HG02981 (cell line): Measurements from ENCODE around the gene PEBP1.
A peak's percentile ranks its signal among the peaks of the same experiment; 100 is the strongest.

Experiments
- ATAC-seq: cut with Tn5 transposase; IDR thresholded peaks from one replicate; pipeline ENCODE4 v1.9.1; 2021; ENCODE audit warnings: mild to moderate bottlenecking, moderate library complexity; ENCODE audit not compliant: unreplicated experiment

Gene PEBP1

GRCh38 chr12:118135788-118136558, at the start of gene PEBP1:
Gene PEBP1, plus strand, starts transcription at chr12:118136124. Its CDS starts 86 bp downstream, at chr12:118136210.
- peak; percentile 98 for ATAC-seq

DNA sequence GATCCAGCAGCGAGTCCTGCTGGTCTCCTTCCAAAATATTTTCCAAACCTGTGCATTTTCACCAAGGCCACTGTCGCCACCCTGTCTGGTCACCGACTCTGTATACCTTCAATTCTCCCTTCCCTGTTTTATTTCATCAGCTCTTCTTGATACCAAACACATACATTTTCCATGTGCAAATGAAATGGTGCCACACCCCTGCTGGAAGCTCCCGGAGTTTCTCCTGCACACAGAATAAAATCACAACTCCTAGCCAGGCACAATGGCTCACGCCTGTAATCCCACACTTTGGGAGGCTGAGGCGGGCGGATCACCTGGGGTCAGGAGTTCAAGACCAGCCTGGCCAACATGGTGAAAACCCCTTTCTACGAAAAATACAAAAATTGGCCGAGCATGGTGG, 46.1 kb upstream of the PEBP1 start:
- no peak for ATAC-seq

GRCh38 chr12:118094039-118094438, 41.9 kb upstream of the PEBP1 start:
- ATAC-seq: no peak

GRCh38 chr12:118098401-118098800, 37.5 kb upstream of the PEBP1 start:
- no peak for ATAC-seq

DNA sequence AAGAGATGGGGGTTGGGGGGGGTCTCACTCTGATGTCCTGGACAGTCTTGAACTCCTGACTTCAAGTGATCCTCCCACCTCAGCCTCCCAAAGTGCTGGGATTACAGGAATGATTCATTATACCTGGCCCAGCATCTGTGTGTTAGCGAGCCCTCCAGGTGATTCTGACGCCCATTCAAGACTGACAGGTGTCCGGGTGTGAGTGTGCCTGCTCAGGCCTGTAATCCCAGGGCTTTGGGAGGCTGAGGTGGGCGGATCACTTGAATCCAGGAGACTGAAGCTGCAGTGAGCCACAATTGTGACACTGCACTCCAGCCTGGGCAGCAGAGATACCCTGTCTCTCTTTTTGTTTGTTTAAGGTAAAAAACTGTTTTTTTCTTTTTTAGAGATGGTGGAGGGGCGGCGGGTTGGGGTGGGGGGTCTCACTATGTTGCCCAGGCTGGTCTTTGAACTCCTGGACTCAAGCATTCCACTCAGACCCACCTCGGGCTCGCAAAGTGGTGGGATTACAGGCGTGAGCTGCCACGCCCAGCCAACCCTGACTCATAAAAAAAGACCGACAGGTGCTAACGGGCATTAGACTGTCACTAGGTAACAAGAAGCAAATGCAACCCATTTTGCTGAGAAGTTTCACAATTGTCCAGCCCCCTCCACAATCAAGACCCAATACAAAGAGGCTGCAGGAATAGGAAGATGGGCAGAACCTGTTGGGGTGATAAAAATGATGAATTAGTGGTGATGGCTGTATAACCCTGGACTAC, 36.8 kb upstream of the PEBP1 start:
- ATAC-seq: no peak

GRCh38 chr12:118101051-118101450, 34.9 kb upstream of the PEBP1 start:
- ATAC-seq: no peak

DNA sequence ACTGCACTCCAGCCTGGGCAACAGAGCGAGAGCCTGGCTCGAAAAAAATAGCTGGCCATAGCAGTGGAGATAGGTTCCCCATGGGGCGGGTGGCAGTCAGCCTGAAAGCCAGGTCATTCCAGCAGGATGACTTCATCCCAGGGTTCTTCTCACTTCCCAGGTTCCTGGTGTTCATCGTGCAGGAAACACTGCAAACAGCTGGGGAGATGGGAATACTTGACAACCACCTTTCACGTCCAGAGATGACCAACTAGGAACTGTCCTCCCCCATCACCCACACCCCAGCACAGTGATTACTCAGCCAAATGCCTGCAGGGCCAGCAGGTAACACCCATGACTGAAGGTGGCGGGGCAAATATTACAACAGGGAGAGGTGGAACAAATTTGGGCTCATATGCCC, 33.9 kb upstream of the PEBP1 start:
- no peak for ATAC-seq

GRCh38 chr12:118102609-118103008, 33.3 kb upstream of the PEBP1 start:
- no peak for ATAC-seq

DNA sequence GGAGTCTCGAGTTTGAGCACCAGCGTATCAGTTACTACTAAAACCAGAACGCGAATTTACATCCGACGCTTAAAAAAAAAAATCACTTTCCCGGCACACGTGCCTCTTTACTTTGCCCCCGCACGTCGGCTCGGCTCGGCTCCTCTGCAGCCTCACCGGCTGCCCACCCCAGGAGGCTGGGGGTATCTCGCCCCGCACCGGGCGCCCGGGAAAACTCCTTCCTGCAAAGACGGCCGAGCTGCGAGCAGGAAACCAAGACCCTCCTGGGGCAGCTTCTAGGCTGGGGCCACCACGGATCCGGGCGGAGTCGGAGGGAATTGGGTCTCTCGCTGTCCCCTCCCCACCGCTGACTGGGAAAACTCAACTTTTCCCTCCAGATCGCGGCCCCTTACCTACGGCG, 32.7 kb upstream of the PEBP1 start:
- ATAC-seq: no peak

DNA sequence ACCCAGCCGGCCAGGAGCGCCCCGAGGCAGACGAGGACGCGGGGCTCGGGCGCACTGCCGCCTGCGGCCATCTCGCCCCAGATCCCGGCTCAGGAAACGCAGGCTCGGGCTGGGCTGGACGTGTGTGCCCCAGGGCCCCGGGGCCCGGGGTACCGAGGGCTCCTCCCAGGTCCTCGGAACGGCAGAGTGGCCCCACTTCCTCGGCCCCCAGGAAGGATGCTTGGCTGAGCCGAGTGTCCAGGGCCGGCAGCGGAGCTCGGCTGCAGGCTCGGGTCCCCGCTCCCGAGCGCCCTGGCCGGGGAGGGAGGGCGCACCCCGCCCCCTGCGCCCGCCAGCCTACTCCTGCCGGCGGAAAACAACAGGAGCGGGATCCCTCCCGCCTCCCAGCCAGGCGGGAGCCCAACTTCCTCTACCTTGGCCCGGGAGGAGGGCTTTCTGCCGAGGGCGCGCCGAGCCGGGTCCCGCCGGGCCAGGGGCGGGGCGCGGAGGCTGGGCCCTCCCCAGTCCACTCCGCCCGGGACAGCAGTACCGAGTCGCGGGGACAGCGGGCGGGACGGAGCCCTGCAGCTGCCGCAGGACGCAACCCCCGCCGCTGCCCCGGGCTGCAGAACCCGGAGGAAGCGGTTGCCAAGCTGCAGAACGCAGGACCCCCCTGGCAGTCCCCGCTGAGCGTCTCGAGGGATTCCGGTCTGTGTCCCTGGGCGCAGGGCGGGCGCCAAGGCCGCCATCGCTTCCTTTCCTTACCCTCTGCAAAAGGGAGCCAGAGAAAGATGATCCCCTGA, 32.1 kb upstream of the PEBP1 start, which contains the start of gene VSIG10:
Gene VSIG10 (minus strand): TSS at position 411 of the 782 bp plus-strand sequence. CDS start 340 bp downstream, at position 71.
- ATAC-seq: no peak

GRCh38 chr12:118107011-118107410, 28.9 kb upstream of the PEBP1 start:
- no peak for ATAC-seq

DNA sequence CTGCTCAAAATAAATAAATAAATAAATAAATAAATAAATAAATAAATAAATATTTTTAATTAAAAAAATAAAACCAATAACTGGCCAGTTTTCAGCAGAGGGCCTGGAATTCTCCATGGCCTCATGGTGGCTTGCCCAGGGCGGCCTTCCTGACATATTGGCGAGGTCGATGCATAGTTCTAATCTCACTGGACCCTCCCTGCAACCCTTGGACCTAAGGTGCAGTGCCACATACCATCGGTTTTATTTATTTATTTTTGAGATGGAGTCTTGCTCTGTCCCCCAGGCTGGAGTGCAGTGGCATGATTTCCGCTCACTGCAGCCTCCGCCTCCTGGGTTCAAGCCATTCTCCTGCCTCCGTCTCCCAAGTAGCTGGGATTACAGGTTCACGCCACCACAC, 28.2 kb upstream of the PEBP1 start:
- ATAC-seq: no peak

GRCh38 chr12:118109088-118109487, 26.8 kb upstream of the PEBP1 start:
- no peak for ATAC-seq

- no peak for ATAC-seq
These were observed 16.5 kb upstream of the PEBP1 start for GRCh38 chr12:118119449-118119879.

DNA sequence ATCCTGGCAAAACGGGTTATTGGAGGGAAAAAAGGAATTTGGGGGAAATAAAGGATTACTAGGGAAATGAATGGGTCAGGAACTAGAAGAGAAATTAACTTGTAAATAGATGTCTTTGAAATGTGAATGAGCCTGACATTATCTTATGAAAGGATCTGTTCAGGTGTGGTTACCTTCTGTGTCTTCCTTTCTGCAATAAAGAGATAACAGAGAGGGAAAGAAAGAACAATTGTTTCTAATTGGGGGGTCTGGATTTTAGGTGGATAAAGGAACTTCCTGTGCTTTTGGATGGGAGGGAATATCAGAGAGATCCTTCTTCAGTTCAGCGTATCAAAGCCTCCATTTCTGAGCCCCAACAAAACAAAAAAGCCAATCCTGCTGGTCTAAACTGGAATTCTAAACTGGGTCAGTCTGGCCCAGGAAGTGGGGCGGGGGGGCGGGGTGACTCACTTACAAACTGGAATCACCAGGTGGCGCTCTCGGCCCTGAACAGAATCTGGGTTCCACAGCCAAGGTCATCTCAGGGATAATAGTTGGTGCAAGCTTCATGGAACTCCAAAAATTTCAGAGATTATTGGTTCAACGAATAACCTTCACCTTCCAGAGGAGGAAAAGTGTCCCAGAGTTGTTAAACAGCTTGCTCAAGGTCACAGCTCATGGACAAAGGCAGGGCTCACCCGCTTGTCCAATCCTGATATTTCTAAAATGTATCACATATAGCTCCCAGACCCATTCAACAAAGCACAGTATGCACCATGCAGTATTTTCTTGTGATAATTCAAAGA, 15.2 kb upstream of the PEBP1 start:
- ATAC-seq: peak; percentile 74

GRCh38 chr12:118122264-118122663, 13.7 kb upstream of the PEBP1 start:
- no peak for ATAC-seq

DNA sequence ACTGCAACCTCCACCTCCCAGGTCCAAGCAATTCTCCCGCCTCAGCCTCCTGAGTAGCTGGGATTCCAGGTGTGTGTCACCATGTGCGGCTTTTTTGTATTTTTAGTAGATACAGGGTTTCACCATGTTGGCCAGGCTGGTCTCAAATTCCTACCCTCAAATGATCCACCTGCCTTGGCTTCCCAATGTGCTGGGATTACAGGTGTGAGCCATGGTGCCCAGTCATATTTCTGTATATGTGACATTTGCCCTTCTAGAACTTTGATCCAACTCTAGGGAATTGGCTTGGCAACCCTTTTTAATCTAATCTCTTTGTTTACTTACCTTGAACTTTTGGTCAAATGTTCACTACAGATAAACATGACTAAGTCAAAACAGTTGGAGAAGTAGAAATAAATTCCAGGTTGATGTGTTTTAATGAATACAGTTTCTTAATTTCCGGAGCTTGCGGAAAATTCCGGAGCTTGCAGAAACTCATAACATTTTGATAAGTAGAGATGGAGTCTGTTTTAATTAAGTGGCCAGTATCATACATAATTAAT, 11.5 kb upstream of the PEBP1 start:
- no peak for ATAC-seq

DNA sequence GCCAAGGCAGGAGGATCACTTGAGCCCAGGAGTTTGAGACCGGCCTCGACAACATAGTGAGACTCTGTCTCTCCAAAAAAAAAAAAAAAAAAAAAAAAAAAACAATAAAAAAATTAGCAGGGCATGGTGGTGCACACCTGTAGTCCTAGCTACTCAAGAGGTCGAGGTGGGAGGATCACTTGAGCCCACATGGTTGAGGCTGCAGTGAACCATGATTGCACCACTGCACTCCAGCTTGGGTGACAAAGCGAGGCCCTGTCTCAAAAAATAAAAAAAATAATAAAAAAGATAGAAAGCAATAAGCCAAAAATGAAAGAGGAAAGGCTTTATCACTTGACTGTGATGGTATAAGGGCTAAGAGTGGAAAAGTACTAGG, 10.2 kb upstream of the PEBP1 start:
- ATAC-seq: no peak

DNA sequence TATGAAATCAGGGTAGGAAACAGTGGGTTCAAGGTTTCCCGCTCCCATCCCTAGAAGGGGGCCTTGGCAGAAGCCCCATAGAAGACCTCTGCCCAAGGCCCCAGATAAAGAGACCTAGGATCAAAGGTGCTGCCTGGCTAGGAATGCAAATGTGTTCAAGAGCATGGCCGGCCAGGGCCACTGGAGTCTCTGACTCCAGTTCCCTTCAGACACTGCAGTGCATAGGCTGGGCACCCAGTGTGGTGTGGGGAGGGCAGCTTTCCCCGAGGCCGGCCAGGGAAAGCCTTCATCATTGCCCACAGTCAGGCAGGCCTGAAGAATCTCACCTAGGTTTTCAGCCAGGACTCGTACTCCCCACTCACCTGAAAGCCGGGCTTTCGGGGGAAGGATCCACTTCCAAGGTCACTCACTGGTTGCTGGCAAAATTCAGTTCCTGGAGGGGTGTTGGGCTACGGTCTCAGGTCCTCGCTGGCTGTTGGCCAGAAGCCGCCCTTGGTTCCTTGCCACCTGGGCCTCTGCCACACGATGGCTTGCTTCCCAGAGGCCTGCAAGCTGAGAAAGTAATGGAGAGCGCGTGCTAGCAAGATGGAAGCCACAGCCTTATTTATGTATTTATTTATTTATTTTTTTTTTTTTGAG, 9.7 kb upstream of the PEBP1 start:
- no peak for ATAC-seq

- ATAC-seq: no peak
These were observed 8.1 kb upstream of the PEBP1 start for GRCh38 chr12:118127867-118128266.
